ENCODE measurements around the gene PLPPR5. TPM values are rescaled to one million over a fixed set of nuclear protein-coding genes. Genes with fewer than 3 reads are reported as not detected.

Gene PLPPR5
- total RNA-seq, 1 experiment from 2014 or later, result not detected

DNA sequence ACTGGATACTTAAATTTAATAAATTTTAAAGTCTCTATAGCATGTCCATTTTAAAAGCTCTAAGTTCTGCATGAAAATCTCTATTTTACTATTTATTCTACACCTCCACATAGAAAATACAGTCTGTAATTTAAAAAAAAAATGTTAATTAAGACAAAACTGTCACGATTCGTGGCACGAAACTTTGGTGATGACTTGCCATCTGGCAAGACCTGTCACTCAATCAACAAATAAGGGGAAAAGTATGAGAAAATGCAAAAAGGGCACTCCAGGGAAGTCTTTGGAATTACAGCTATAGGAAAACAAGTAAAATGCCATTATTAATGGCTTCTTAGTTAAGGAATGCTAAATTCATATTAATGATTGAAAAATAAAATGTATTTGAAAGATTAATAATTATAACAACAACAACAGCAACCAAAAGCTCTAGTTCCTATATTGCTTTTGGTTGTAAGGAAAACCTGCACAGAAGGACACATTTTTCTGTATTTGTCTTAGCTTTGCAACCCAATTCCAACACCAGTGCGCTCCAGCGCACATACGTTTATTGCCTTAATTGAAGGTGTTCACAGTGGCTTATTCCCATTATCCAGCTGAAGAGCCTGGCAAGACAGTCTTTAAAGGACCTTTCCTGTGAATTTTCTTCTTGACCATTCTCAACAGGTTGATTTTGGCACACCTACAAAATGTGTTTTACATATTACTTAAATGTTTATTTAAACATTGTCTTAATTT lies 107.8 kb downstream of the PLPPR5 start:
- ATAC-seq, result no peak
- TF ChIP-seq, protein P1, sequence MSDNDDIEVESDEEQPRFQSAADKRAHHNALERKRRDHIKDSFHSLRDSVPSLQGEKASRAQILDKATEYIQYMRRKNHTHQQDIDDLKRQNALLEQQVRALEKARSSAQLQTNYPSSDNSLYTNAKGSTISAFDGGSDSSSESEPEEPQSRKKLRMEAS (IDR thresholded peaks at IDR 0.05), result no peak
- no peak for TF ChIP-seq EZH2 (IDR thresholded peaks at IDR 0.05)

GRCh38 chr1:98893371-98893770 lies 111.3 kb downstream of the PLPPR5 start:
- CTCF ChIA-PET, result no interaction called here
- H3K27ac ChIP-seq (ENCODE audit: low read depth, low read length), result no peak overlapping the region
- no peaks in the 10 kb centered on the region for H3K27me3 ChIP-seq (ENCODE audit: insufficient read depth, low read length)
- no peak for ATAC-seq
- BruUV-seq (replicated peaks), result no TSS peak
- H3K9me2 ChIP-seq (ENCODE audit: insufficient read depth), result no peaks in the 10 kb centered on the region
- RAD21 ChIA-PET (ENCODE audit: low non-redundant PET in 1 of 2, low total read pairs in 2 of 2, uncharacterized antibody in 2 of 2, unreplicated experiment in 2 of 2), result no interaction called here
- TF ChIP-seq, protein P1 (IDR thresholded peaks at IDR 0.05), result no peak
- TF ChIP-seq YY1 (IDR thresholded peaks at IDR 0.05; ENCODE audit: extremely low read depth, insufficient replicate concordance, low read depth, low read length) (no peak), ZNF274 (IDR thresholded peaks at IDR 0.05; ENCODE audit: low read depth, low read length) (no peak), EZH2 (IDR thresholded peaks at IDR 0.05) (no peak), SP1 (IDR thresholded peaks at IDR 0.05; ENCODE audit: low read depth) (no peak), CBX3 (IDR thresholded peaks at IDR 0.05; ENCODE audit: low read depth) (no peak), POLR2AphosphoS5 (IDR thresholded peaks at IDR 0.05; ENCODE audit: low read depth, low read length) (no peak), POLR2A (IDR thresholded peaks at IDR 0.05; ENCODE audit: borderline replicate concordance, extremely low read depth, insufficient read depth, insufficient read length) (no peak), ZFX (IDR thresholded peaks at IDR 0.05) (no peak), EZH2phosphoT487 (IDR thresholded peaks at IDR 0.05; ENCODE audit: borderline replicate concordance) (no peak)
- TF ChIP-seq, protein P2, sequence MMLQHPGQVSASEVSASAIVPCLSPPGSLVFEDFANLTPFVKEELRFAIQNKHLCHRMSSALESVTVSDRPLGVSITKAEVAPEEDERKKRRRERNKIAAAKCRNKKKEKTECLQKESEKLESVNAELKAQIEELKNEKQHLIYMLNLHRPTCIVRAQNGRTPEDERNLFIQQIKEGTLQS (IDR thresholded peaks at IDR 0.05), result no peak
- no peaks in the 10 kb centered on the region for H3K4me1 ChIP-seq (ENCODE audit: control insufficient read depth in 1 of 2, insufficient read depth in 2 of 2, low read length in 2 of 2)
- H3K79me2 ChIP-seq (ENCODE audit: insufficient read depth, low read length), result no peaks in the 10 kb centered on the region
- H2AFZ ChIP-seq (ENCODE audit: low read depth, low read length, poor library complexity, severe bottlenecking), result no peak overlapping the region
- H3K9me3 ChIP-seq (ENCODE audit: control insufficient read depth in 1 of 2, insufficient read depth in 1 of 2, low read depth in 1 of 2, low read length in 2 of 2), result no peaks in the 10 kb centered on the region
- no peak overlapping the region for H3K9ac ChIP-seq (ENCODE audit: low read length)
- intact Hi-C loops (cut with micrococcal nuclease), result no loop called here
- no peak overlapping the region for H3K4me2 ChIP-seq (ENCODE audit: low read length)
- POLR2A ChIA-PET, result no interaction called here
- H3K4me3 ChIP-seq (replicated peaks in 1 of 2; ENCODE audit: low read depth in 1 of 2, low read length in 2 of 2), result no peak overlapping the region
- DNase-seq (ENCODE audit: low read depth, low spot score), result no peak
- H3K36me3 ChIP-seq (ENCODE audit: control insufficient read depth in 1 of 2, insufficient read depth in 2 of 2, low read length in 2 of 2), result no peaks in the 10 kb centered on the region
- H4K20me1 ChIP-seq (ENCODE audit: insufficient read depth), result no peaks in the 10 kb centered on the region

More for the DNA sequence above, 107.8 kb downstream of the PLPPR5 start:
- no peak for DNase-seq (ENCODE audit: low read depth, low spot score)
- intact Hi-C loops (cut with micrococcal nuclease), result no loop called here
- BruUV-seq (replicated peaks), result no TSS peak
- H3K36me3 ChIP-seq (ENCODE audit: control insufficient read depth in 1 of 2, insufficient read depth in 2 of 2, low read length in 2 of 2), result no peaks in the 10 kb centered on the region
- CTCF ChIA-PET, result no interaction called here
- POLR2A ChIA-PET, result no interaction called here
- no peak overlapping the region for H3K4me2 ChIP-seq (ENCODE audit: low read length)
- no peak overlapping the region for H2AFZ ChIP-seq (ENCODE audit: low read depth, low read length, poor library complexity, severe bottlenecking)
- H3K9me3 ChIP-seq (ENCODE audit: control insufficient read depth in 1 of 2, insufficient read depth in 1 of 2, low read depth in 1 of 2, low read length in 2 of 2), result no peaks in the 10 kb centered on the region
- H3K9me2 ChIP-seq (ENCODE audit: insufficient read depth), result no peaks in the 10 kb centered on the region
- H3K4me1 ChIP-seq (ENCODE audit: control insufficient read depth in 1 of 2, insufficient read depth in 2 of 2, low read length in 2 of 2), result no peaks in the 10 kb centered on the region
- RAD21 ChIA-PET (ENCODE audit: low non-redundant PET in 1 of 2, low total read pairs in 2 of 2, uncharacterized antibody in 2 of 2, unreplicated experiment in 2 of 2), result no interaction called here
- no peaks in the 10 kb centered on the region for H4K20me1 ChIP-seq (ENCODE audit: insufficient read depth)
- no peaks in the 10 kb centered on the region for H3K27me3 ChIP-seq (ENCODE audit: insufficient read depth, low read length)
- H3K27ac ChIP-seq (ENCODE audit: low read depth, low read length), result no peak overlapping the region
- no peaks in the 10 kb centered on the region for H3K79me2 ChIP-seq (ENCODE audit: insufficient read depth, low read length)
- no peak overlapping the region for H3K9ac ChIP-seq (ENCODE audit: low read length)
- no peak overlapping the region for H3K4me3 ChIP-seq (replicated peaks in 1 of 2; ENCODE audit: low read depth in 1 of 2, low read length in 2 of 2)
